Mononuclear cell (primary cell): ENCODE results near the gene SIRT2. TPM values are rescaled to one million over a fixed set of nuclear protein-coding genes. Genes with fewer than 3 reads are reported as not detected.

ENCODE experiments used
- H3K27me3 ChIP-seq: 2 replicates; pipeline ENCODE4 v1.6.0; 2011; ENCODE audit warnings: low read length, control low read depth; ENCODE audit not compliant: insufficient read depth
- H3K4me1 ChIP-seq: 2 replicates; pipeline ENCODE4 v1.5.1; 2011; ENCODE audit warnings: mild to moderate bottlenecking, low read length, control low read depth; ENCODE audit not compliant: insufficient read depth
- H3K4me3 ChIP-seq: 2 replicates; pipeline ENCODE4 v1.5.1; 2011; ENCODE audit warnings: mild to moderate bottlenecking, low read length, moderate library complexity
- H3K9me3 ChIP-seq: 2 replicates; pipeline ENCODE4 v1.5.1; 2011; ENCODE audit warnings: low read depth, mild to moderate bottlenecking, control low read depth, low read length
- total RNA-seq: library from RNA; depleted of rRNA; stranded (reverse); fragments of >200 nt; gene quantifications from one replicate; pipeline ENCODE4 v1.2.3, GENCODE V29; 2012

Gene SIRT2
- total RNA-seq, 1 donor, result 50.7 TPM

DNA sequence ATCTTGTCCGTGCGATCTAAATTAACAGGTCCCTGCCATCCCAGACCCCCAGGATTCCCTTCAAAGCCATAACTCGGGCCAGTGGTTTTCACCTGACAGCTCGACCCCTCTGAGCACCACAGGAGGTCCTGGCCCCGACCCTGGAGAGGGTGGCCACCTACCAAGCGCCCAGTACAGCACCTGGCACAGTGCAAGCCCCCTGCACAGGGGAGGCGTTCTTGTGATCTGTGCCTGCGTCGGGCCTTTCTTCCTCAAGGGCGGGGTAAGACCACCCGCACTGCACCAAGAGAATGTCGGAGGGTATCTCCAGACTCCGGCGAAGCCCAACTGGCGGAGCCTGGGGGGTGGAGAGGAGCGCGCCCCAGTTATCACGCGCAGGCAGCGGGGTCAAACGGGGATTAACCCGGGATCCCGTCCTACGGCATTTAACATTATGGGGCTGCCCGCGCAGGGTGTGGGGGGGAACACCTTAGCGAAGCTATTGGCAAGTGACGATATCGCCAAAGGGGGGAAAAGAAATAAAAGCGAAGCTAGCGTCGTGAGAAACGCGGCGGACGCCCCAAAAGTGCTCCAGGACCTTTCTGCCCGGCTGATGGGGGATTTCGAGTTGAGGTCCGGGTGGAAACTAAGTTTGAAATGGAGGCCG is 48.3 kb downstream of the SIRT2 start:
- peaks cover 52% of the 10 kb centered on the region for H3K4me1 ChIP-seq
- H3K27me3 ChIP-seq, result no peaks in the 10 kb centered on the region
- H3K9me3 ChIP-seq, result no peaks in the 10 kb centered on the region
- H3K4me3 ChIP-seq, result peak overlapping the region; percentile 80

DNA sequence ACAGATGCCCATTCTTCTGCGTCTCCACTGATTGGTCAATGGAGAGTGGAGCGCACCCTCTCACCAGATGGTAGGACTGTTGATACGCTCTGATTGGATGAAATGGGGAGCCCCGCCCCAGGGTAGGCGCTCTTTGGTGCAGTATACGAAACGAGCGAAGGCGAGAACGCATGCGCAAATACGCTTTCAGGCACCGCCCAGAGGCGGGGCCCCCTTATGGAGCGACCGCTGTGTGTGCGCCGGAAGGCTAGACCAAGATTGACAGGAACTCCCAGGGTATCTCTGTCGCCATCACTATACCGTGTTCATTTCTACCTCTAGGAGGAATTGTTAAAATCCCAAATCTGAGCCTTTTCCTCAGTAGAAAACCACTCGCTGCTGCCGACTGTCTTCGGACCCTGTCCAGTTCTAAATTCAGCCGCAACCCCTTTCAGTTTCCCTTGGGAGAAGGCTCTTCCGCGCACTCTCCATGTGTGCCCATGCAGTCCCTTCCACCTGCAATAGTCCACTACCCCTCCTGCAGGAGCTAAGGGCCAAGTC is 48.9 kb downstream of the SIRT2 start:
- Histone ChIP-seq H3K4me1 (peaks cover 57% of the 10 kb centered on the region), H3K9me3 (no peaks in the 10 kb centered on the region), H3K27me3 (no peaks in the 10 kb centered on the region), H3K4me3 (peak overlapping the region; percentile 80)

DNA sequence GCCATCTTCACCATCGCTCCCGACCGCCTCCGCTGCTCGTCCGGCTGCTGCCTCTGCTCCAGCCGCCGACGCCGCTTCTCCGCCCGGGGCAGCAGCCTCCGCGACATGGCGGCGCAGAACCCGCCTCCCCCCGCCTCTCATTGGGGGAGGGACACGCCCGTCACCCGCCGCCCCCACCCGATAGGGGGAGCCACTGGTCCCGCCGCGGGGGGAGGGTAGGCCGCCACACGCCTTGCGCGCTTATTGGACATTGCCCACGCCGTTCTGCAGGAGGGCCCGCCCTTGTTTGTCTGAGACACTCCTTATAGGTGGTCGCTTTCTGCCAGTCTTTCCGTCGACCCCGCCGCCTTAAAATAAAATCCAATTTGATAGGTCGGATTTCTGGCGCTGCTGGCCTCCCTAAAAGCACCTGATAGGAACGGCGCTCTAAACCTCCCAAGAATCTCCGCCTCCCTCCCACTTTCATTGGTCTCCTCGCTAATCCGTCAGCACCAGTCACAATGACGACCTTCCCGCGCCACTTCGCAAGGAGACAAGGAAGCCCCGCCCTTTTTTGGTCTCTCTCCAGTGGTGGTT is 49.5 kb downstream of the SIRT2 start, which contains the start of gene HNRNPL:
TSS of gene HNRNPL (minus strand) at position 127 of the 576 bp plus-strand sequence. CDS start at position 107, 20 bp downstream.
- Histone ChIP-seq H3K9me3 (no peaks in the 10 kb centered on the region), H3K4me1 (peaks cover 62% of the 10 kb centered on the region), H3K4me3 (peak within 1 kb of the TSS; percentile 80), H3K27me3 (no peaks in the 10 kb centered on the region)

DNA sequence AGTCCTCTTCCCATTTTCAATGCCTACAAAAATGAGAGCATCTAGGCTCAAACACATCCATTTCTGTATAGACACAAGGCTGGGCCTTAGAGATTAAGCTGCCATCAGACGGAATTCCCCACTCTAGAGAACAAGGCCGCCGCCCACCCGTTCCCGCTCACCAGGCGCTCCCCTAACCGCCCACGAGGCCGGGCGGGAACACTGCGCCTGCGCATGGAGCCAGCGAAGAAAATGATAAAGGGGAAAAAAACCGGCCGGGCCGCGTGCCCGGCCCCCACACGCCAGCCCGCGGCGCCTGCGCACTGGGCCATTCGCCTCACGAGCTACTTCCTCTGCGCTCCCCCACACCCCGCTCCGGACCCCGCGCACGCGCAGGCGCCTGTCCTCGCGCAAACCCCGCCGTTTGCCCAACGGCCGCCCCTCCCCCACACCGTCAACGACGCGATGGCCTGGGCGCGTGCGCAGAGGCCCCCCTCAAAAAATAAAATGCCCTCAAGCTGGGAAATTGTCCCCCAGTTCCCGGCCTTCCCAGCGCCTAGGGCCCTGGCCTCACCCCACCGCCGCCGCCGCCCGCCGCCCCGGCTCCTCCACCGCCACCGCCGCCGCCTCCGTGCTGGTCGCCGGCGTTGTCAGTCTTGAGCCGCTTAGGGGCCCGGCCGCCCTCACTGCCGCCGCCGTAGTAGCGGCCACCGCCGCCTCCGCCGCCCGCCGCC is 50.1 kb downstream of the SIRT2 start:
- H3K4me1 ChIP-seq, result peaks cover 68% of the 10 kb centered on the region
- peak overlapping the region; percentile 56 for H3K4me3 ChIP-seq
- no peaks in the 10 kb centered on the region for H3K27me3 ChIP-seq
- no peaks in the 10 kb centered on the region for H3K9me3 ChIP-seq

DNA sequence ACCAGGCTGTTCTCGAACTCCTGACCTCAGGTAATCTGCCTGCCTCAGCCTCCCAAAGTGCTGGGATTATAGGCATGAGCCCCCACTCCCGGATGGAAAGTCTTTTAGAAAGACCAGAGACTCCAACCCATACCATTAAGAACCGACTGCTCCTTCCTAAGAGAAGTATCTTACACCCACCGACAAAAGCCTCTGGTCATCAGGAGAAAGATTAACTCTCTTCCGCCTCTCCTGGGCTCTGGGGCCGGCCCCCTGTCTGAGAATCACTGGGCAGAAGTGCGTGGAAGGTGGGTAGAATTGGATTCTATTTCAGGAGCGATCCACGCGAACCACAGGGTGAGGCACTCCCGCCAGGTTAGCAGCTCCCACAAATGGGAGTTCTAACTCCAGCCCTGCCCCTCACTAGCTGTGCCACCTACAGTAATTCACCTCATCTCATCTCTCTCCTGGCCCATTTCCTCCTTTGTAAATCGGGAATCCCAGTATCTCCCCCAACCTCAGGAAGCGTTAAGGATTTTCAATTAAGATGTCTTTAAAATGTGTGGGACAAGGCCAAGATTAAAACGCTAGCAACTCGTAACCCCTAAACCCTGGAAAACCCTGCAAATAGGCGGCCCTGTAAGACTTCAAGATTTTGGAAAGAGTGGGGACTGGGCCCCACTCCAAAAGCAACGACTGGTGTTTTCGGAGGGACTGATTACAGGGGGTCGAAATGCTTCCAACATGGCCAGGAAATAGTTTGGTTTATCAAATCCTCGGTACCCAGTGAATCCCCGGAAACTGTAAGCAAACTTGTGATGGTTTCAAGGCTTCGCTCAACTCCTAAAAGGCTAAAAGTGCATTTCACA is 50.9 kb downstream of the SIRT2 start:
- Histone ChIP-seq H3K4me1 (peaks cover 76% of the 10 kb centered on the region), H3K27me3 (no peaks in the 10 kb centered on the region), H3K9me3 (no peaks in the 10 kb centered on the region), H3K4me3 (peak overlapping the region; percentile 56)

DNA sequence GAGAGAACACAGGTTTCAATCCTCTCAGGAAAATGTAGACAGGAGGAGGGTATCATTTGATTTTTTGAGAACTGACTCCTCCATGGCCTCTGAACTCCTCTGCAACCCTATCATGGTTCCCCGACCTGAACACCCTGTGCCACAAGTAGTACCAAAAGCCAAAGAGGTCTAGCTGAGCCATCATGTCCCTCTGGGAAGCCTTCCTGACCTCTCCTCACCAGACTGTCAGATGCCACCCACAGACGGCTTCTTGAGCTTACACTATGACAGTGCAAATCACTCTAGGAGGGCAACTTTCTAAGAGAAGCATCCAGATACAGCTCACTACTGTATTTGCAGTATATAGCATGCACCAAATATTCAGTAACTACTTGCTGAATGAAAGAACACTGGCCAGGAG is 53.3 kb downstream of the SIRT2 start:
- Histone ChIP-seq H3K4me3 (no peak overlapping the region), H3K4me1 (peaks cover 84% of the 10 kb centered on the region), H3K27me3 (no peaks in the 10 kb centered on the region), H3K9me3 (no peaks in the 10 kb centered on the region)

DNA sequence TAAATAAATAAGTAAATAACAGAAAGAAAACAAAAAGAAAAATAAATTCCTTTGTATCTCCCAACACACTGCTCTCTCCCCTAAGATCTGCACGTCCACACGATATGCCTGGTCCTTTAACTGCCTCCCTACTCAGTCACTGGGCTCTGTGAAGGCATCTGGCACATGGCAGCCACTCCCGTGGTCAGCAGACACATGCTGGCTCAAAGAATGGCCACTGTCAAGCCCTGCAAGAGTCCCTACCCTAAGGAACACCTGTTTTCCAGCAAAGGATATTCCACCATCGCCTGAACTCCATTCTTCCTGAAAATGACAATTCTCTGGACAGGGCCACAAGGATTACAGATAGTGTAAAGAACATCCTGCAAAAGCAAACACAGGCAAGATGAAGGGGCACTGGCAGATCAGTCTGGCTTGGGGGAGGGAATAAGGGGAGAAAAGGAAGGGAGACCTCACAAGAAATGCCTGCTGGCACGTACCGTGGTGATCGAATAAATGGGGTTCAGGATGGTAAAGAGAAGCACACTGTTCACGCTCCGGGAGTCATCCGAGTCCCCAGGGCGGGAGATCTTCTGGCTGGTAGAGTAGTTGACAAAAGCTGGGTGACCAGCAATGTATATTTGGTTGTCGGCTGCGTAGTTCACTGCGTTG is 53.9 kb downstream of the SIRT2 start:
- Histone ChIP-seq H3K4me1 (peaks cover 85% of the 10 kb centered on the region), H3K27me3 (no peaks in the 10 kb centered on the region), H3K4me3 (no peak overlapping the region)

DNA sequence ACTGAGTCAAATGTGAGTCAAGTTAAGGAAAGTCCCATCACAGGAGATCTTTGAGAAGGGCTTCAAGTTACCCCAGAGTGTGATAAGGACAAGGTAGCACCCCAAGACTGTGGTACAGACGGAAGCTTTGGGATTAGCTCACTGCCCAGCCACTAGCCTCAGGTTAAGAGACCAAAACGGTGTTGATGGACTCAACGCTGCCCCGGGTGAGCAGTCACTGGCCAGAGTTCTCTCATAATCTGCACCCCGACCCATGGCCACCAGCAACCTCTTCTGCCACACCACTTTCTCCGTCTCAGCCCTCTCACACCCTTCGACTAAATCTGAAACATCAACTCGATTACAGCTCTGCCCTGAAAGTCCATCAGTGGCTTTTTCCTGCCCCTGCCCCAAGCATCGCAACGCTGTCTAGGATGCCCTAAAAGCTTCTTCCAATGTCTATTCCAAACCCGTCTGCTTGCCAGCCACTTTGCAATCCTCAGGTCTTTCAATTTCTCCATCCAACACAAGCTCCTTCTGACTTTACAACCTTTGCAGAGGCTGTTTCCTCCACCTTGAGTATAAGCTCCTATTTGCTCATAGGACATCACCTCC is 55.2 kb downstream of the SIRT2 start:
- Histone ChIP-seq H3K4me3 (no peak overlapping the region), H3K9me3 (no peaks in the 10 kb centered on the region), H3K4me1 (peaks cover 87% of the 10 kb centered on the region), H3K27me3 (no peaks in the 10 kb centered on the region)

More for the DNA sequence above, 53.9 kb downstream of the SIRT2 start:
- no peaks in the 10 kb centered on the region for H3K9me3 ChIP-seq

DNA sequence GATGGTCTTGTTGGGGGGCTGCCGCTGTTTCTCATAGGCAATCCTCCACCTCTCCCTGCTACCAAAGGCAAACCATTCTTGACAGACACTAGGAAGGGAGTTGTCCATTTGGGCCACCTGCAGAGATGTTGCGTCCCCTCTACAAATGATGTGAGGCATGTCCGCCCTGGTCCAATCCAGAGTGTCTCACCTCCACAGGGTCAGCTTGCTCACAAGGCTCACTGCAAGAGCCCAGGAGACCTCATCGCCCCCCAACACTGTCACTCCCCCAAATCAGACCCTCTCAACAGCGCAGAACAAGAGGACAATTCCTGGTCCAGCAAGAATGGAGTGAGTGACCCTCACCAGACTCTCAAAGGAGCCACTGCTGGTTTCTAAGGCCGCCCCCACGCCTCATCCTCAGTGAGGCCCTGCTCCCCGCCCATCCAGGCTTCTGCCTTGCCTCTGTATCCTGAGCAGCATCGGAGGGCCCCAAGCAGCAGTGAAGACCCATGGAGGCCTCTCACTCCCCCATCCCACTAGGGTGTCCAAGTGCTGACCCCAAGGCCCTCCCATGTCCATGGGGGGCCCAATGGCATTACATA is 56.2 kb downstream of the SIRT2 start:
- no peaks in the 10 kb centered on the region for H3K9me3 ChIP-seq
- no peaks in the 10 kb centered on the region for H3K27me3 ChIP-seq
- peaks cover 79% of the 10 kb centered on the region for H3K4me1 ChIP-seq
- no peak overlapping the region for H3K4me3 ChIP-seq

DNA sequence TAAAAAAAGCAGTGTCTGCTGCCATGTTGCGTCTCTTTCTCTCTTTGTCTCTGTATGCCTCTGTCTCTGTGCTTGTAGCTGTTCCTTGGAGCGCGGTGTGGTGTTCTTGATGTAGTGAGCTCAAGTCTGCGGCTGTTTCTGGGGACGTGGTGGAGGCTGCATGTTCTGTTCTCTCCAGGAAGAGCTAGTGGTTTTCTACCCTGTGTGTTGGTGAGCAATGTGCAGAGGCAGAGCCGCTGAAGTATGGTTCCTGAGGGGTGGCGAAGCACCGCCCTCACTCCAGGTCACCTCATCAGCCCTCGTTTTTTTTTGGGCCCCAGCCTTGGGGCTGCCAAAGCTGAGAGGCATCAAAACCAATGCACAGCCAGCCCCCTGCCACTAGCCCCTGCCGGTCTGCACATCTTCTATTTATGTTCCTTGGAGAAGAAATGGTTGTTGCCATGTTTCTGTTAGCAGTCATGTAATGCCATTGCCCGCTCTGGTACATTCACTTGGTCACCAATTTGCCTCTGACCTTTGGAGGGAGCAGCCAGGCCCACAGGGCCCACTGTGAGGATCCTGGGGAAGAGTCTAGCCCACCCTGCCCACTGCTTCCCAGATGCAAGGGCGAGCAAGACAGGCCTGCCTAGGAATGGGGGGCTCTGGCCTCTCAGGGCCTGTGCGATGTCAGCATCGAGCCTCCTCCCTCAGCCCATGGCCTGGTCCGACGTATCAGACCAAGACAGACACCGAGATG is 56.8 kb downstream of the SIRT2 start:
- no peak overlapping the region for H3K4me3 ChIP-seq

DNA sequence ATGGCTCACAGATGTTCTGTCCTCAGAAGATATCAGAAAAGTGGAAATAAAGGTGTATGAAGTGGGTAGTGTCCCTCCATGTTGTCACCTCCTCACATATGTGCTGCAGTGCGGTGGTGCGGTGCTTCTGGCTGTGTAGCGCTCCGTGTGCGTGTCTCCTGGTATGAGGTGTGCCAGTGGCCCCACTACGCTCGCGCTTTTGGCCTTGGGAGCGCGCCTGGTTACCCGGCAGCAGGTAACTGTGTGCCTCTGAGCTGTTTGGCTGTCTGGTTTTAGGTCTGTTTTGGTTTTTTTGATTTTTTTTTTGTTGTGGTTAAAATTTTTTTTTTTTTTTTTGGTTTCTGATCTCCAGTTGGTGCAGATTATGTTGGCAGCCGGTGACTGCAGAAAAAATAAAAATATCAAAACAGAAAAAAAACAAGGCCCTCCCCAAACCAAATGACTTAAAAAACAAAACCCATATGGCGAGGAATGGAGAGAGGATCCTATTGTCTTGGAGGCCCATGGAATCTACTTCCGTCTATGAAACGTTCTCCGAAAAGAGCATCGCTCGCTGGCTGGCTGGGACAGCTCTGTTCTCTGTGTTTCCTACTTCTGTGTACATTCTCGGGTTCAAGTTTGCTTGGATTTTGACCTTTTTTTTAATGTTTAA is 57.5 kb downstream of the SIRT2 start:
- H3K4me3 ChIP-seq, result no peak overlapping the region
- H3K4me1 ChIP-seq, result peaks cover 65% of the 10 kb centered on the region
- H3K27me3 ChIP-seq, result no peaks in the 10 kb centered on the region
- no peaks in the 10 kb centered on the region for H3K9me3 ChIP-seq

More for the DNA sequence above, 56.8 kb downstream of the SIRT2 start:
- H3K4me1 ChIP-seq, result peaks cover 72% of the 10 kb centered on the region
- no peaks in the 10 kb centered on the region for H3K27me3 ChIP-seq
- no peaks in the 10 kb centered on the region for H3K9me3 ChIP-seq

DNA sequence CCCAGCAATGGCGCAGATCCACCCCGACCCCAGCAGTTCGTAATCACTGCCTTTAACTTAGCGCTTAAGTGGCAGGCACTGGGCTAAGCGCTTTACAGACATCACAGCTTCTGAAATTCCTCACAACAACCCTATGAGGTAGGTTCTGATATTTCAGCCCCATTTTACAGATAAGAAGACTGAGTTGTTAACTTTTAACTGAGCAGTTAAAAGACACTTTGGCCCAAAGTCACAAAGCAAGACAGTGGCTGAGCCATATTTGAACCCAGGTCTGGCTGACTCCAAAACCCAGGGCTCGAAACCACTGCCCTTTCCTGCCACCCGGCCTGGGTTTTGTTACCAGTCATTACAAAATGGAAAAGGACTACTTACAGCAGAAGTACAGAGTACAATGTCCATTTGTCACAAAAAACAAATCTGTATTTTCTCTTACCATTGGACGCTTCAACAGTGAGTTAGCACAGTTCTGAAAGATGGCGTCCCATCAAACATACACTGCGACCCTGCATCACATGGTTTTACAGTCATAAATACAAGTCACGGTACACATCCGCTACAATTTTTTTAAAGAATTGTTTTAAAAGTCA is 58.1 kb downstream of the SIRT2 start:
- no peaks in the 10 kb centered on the region for H3K9me3 ChIP-seq
- H3K4me1 ChIP-seq, result peaks cover 59% of the 10 kb centered on the region
- no peaks in the 10 kb centered on the region for H3K27me3 ChIP-seq
- no peak overlapping the region for H3K4me3 ChIP-seq
